Lower lobe of right lung (tissue), 2 donors: ENCODE data around the gene ZNF883. TPM values are rescaled to one million over a fixed set of nuclear protein-coding genes. Genes with fewer than 3 reads are reported as not detected.

Experiments
- ATAC-seq, 2 donors: fragments of 200-7000 bp; cut with Tn5 transposase; one replicate each; pipeline ENCODE4 v1.9.1; 2020 to 2022; ENCODE audit warnings: mild to moderate bottlenecking in 2 of 2, moderate library complexity in 2 of 2
- DNase-seq: peaks from one replicate; pipeline ENCODE4 v3.0.0-alpha.2; 2020
- H3K27ac ChIP-seq: fragments of 200-600 bp; one replicate; pipeline ENCODE4 v1.8.0; 2022
- H3K27me3 ChIP-seq: fragments of 200-600 bp; one replicate; pipeline ENCODE4 v1.8.0; 2022; ENCODE audit warnings: low read depth
- H3K36me3 ChIP-seq: fragments of 200-600 bp; one replicate; pipeline ENCODE4 v1.8.0; 2022; ENCODE audit warnings: mild to moderate bottlenecking
- H3K4me1 ChIP-seq: fragments of 200-600 bp; one replicate; pipeline ENCODE4 v1.8.0; 2022
- H3K4me3 ChIP-seq: fragments of 200-600 bp; one replicate; pipeline ENCODE4 v1.8.0; 2022; ENCODE audit warnings: mild to moderate bottlenecking
- H3K9me3 ChIP-seq: fragments of 200-600 bp; one replicate; pipeline ENCODE4 v1.8.0; 2022
- CTCF ChIP-seq: fragments of 200-600 bp; IDR thresholded peaks from one replicate; pipeline ENCODE4 v1.8.0; 2022; ENCODE audit warnings: antibody characterized with exemption, mild to moderate bottlenecking
- intact Hi-C: fragments of 100-400 bp; cut with DNase I; formaldehyde crosslinking; loops from one replicate; pipeline ENCODE4 v1.11.0; 2022
- total RNA-seq: library from RNA; stranded (reverse); fragmentation: NEBNext Ultra II Directional; extraction: Animal tissue kit (Norgen Biotek cat#: 25700); gene quantifications from one replicate; pipeline ENCODE4 v1.2.1, GENCODE V29; 2021
- donor health status: DM: no; HTN: yes; CAD: no; lungs with severe emphysema.

Gene ZNF883
- total RNA-seq, 1 donor from 2014 or later = 0.89 TPM

DNA sequence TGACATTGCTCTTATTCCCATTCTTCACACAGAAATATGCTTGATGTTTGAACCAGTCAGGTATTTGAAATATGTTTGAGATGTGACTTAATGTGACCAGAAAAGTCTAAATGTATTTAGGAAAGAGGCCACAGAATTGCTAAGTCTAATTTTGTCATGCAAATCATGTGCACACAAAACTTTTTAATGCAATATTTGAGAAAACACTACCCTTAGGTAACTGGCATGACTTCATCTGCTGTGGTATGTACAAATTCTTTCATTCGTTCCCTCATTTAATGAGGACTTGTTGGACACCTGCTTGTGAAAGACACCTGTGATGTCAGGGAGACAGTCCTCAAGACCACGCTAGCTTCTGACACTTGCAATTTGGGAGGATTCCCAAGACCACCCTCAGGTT is 100.3 kb downstream of the ZNF883 start:
- H3K36me3 ChIP-seq = no peaks in the 10 kb centered on the region
- ATAC-seq = no peak

More for the DNA sequence above, 100.3 kb downstream of the ZNF883 start:
- DNase-seq = no peak
- intact Hi-C loops = no loop called here
- Histone ChIP-seq H3K4me1 (no peaks in the 10 kb centered on the region), H3K9me3 (no peaks in the 10 kb centered on the region), H3K27me3 (no peaks in the 10 kb centered on the region), H3K4me3 (no peak overlapping the region), H3K27ac (no peak overlapping the region)
- TF ChIP-seq CTCF = no peak

Other genes starting within 250 kb of the ZNF883 start
- gene SLC46A2, start 121.3 kb downstream of the ZNF883 start, total RNA-seq = 13.7 TPM
- 1.1 TPM for gene ZFP37, start 44.5 kb upstream of the ZNF883 start, total RNA-seq
- gene SLC31A2, start 138.8 kb upstream of the ZNF883 start, total RNA-seq = 74.8 TPM
- 84.6 TPM for gene FKBP15, start 209.1 kb upstream of the ZNF883 start, total RNA-seq
- gene SLC31A1, start 209.4 kb upstream of the ZNF883 start, total RNA-seq = 48.4 TPM